Activated gamma-delta T cell (primary cell): ENCODE measurements around the gene NEFH.

Experiments
- DNase-seq: peaks from one replicate; lab custom pipeline; 2025; lab: John Stamatoyannopoulos, UW

The NEFH gene

DNA sequence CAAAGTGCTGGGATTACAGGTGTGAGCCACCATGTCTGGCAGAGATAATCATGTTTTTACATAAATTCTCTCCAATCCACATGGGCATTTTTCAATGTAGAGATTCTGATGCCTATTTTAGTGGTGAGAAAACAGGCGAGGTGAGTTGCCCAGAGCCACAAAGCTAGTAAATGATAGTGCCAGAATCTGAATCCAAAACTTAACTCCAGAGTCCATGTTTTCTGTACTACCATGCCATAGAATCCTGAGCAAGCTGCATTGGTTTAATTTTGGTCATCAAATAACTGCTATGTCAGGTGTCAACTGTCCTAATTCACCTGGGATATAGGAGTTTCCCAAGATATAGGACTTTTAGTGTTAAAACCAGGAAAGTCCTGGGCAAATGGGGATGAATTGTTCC lies 13.6 kb downstream of the NEFH start:
- DNase-seq: no peak

DNA sequence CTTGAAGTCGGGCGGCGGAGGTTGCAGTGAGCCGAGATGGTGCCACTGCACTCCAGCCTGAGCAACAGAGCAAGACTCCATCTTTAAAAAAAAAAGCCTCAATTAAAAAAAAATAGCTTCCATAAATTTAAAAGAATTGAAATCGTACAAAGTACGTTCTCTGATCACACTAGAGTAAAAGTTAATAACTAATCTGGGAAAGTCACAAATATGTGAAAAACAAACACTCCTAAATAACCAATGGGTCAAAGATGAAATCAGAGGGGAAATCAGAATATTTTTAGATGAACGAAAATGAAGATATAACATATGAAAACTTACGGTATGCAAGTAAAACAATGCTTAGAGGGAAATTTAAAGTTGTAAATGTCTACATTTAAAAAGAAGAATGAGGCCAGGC lies 19.8 kb downstream of the NEFH start:
- no peak for DNase-seq

DNA sequence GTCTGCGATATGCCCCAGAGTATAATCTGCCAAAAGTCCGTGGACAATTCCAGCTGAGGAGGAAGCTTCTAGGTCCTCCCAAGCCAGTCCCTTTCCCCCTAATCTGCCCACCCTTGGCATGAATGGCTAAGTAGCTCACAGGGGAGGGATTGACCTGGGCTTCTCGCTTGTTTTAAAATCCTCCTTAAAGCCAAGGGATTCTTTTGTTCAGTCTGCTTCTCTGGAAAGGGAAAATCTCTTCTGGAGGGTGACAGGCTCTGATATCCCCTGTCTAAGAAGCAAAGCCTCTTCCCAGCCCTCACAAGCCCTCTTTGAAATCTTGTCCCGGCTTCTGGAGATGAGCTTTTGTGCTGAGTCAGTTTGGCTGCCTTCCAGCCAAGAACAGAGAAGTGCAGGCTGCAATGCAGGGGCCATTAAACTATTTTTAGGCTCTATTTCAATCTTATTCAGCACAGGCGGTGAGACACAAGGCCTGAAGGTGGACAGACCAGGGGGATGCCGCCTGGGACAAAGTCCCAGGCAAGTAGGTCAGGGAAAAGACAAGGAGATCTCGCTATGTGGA lies 23.9 kb downstream of the NEFH start:
- no peak for DNase-seq

DNA sequence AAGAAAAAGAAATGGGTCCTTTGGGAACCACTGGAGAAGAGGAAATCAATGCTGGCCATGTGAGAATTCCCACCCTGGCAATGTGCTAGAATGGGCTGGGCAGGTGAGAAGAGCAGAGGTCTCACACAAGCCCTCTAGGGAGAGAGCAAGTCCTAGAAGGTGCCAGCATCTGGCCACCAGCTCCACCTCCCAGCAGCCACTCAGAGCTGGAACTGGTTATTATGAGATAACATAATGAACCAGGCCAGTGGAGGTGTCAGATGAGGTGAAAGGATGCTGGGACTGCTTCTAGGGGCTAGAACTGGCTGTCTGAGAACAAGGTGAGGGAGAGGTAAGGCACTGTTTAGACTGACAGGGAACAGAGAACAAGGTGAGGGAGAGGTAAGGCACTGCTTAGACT lies 29.3 kb downstream of the NEFH start:
- no peak for DNase-seq

DNA sequence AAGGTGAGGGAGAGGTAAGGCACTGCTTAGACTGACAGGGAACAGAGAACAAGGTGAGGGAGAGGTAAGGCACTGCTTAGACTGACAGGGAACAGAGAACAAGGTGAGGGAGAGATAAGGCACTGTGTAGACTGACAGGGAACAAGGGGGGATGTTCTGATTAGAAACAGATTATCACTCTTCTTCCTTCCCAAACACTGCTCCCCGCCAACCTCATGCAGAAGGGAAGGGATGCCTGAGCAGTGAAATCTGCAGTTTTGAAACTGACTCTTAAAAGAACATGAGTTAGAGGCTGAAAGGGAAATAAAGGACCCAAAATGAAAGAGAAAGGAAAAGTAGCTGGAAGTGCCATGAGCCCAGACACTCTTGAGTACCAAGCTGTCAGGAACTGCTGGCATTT lies 29.8 kb downstream of the NEFH start:
- DNase-seq: no peak

DNA sequence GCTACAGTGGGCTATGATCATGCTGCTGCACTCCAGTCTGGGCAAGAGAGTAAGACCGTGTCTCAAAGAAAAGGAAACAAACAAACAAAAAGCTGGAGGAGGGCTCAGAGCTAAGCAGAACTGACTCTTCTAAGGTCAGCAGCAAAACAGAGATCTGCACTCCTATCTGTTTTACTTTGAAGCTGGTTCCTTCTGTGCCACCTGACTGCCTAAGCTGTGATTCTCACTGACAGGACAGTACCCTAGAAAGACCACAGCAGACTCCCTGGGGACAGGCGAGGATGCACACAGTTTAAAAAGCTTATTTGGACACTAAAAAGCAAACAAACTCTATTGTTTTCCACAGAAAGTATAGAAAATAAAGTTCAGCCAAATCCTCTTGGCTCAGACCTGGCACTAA lies 30.5 kb downstream of the NEFH start:
- no peak for DNase-seq

DNA sequence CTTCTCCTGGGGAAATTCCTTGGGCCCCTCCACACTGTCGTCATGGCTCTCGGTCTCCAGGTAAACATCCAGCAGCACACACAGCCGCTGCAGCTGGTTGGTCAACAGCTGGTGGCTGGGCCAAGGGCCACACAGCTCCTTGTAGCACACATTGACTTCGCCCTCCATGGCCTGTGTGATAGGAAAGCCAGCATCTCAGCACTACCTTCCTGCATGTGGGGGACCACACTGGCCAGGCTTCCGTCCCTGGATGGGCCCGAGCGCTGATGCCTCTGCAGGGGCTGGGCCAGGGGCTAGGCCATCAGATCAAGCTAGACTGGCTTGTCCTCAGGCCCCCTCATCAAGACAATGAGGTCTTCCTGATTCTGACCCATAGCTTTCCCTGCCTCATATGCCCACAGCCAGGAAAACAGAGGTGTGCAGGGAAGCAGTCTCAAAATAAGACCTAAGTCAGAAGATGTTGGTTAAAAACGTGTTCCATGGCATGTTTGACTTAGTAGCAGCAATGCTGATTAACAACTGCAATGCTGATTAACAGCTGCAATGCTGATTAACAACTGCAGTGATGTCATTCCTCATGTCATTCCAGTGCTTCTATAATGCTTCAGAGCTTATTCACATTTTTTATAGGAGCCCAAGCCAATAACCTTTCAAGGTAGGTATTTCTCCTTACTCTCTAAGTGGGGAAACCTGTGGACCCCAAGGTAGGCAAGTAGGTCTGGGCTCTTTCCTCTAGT lies 31.3 kb downstream of the NEFH start:
- no peak for DNase-seq

DNA sequence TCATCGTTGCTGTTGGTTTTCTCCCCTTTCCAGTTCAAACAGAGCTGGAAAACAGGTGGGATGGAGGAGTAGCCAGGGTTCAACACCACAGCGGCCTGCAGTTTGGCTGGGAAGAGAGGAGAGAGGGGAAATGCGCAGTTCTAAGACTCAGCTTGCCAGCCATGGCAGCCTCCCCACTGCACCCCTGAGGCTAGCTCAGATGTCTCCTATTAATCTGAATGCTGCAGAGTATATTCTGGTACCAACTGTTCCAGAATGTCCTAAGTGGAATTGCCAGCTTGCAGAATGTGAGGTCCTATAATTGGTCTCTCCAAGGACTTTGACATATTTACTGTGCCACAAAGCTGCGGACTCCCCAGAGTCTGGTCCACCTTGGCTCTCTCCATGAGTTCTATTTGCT lies 32.0 kb downstream of the NEFH start:
- DNase-seq: no peak

DNA sequence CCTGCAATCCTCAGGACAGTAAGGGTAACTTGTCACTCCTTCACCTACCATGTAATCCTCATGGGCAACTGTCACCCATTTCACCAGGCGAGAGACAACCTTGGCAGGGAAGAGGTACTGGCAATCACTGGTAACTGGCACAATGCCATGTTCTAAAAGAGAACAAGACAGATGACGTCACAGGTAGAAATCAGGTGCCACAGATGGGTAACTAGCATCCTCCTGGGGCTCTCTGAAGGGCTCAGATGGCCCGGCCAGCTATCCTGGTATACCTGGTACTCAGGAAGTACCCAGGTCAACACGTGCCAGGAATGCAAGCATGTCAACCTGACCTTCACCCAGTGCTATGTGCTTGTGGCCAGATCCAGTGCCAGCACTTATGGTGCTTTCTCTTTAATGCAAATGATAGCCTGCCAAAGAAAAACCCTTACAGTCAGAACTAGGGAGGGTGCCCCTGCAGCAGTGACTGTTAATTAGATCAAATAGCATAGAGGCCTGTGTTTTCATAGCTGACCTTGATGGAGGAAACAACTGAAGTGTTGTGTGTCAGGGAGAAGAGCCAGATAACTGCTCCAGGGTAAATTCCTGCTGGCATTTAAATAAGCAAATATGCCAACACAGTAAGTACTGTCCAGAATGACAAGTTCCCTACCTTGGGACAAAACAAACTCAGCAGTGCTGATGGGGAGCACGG lies 37.3 kb downstream of the NEFH start:
- DNase-seq: no peak

DNA sequence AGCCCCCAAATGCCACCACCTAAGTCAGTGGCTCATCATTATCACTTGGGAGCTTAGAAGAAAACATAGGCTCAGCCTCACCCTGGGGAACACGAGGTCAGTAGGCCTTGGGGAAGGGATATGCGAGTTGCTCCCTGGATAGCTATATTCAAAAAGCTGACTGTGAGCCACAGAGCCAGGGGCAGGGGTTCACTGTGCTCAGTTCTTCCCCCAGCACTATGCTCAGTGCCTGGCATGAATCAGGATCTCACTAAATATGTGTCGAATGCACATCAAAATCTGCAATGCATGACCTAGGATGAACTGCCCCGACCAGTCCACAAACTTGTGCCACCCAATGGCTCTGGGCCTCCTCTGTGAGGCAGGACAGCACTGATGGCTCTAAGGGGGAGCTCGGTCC lies 38.4 kb downstream of the NEFH start:
- DNase-seq: no peak

DNA sequence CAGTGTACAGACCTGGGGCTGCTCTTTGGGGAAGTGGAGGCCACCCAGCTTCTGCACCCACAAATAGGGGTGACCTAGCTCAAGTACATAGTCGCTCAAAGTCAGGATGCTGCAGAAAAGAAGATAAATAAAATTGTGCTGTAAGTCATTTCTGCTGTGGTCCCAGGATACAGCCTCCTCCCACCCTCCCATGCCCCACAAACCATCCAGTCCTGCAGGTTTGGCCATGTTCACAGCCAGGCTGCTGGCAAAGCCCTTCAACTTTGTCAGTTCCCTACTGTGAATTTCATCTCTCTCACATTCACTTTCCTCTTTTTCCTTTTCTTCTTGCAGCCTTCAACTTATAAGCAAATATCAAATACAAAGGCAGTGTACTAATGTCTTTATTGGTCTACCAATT lies 40.0 kb downstream of the NEFH start:
- no peak for DNase-seq

DNA sequence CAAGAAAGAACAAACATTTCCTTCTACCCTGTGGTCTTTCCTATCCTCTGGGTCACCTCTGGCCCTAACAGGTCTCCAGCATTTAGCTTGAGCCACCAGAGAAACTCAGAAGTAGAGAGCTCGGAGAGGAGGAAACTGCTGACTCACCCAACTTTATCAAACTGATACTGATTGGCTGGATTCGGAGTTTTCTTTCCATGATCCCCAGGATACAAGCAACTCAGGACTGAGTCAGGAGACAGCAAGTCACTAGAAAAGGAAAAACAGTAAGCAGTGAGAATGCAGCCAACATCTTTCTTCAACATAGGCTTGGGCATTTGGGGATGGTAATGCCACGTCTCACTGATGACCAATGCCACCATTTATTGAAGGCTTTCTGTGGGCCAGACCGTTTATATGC lies 40.8 kb downstream of the NEFH start:
- DNase-seq: no peak

DNA sequence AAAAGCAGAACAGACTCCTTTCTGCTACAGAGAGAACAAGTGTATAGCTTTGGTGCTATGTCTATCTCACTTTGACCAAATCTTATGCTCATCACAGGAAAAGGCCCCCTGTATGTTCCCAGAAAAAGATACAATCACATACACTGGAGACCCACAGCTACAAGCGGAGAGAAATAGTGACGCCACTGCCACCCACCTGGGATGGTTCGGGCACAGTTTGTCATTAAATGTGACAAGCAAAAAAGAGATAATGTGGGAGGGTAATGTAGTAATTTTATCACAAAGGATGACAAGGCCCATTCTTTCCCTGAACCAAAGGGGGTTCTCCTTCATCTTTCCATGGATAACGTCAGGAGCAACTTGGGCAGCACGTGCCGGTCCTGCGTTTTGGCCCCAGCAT lies 41.5 kb downstream of the NEFH start:
- no peak for DNase-seq

DNA sequence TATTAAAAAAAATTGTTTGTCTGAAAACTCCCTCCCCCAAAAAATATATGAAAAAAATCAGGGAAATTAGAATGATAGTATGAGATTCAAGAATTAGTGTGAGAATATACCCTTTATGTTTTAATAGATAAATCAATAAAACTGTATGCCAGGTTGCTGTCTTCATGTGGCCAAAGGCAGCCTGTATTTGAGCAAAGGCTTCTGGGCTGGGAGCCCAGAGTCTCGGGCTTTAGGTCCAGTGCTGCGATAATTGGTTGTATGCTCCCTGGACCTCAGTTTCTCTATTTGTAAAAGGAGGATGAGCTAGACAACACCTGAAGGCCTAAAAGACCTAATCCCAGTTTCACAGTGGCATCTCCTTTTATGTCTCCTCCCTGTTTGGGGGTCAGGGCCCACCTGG lies 43.7 kb downstream of the NEFH start:
- no peak for DNase-seq

DNA sequence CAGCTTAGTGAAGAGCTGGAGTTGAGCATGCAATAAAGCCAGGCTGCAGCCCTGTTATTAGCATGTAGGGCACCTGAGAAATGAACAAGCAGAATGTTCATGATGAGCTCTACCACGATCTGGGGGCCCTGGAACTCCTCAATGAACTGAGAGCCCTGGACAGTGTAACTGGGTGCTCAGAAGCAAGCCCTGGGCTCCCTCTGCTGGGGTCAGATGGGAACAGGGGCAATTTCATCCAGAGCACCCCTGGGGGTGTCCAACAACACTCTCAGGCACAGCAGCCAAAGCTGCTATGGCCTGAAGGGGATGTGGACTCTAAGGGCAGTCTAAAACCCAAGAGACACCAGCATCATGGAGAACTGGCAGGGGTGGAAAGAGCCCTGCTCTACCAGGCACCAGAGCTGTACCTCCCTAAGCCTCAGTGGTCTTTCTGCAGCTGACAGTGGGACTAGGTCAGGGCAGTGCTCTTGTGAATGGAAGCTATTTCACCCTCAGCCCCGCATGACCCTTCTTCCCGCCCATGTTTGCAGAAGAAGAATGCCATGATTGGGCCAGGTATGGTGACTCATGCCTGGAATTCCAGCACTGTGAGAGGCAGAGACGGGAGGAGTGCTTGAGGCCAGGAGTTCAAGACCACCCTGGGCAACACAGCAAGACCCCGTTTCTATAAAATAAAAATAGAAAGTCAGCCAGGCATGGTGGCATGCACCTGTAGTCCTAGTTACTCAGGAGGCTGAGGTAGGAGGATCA lies 44.6 kb downstream of the NEFH start:
- no peak for DNase-seq

DNA sequence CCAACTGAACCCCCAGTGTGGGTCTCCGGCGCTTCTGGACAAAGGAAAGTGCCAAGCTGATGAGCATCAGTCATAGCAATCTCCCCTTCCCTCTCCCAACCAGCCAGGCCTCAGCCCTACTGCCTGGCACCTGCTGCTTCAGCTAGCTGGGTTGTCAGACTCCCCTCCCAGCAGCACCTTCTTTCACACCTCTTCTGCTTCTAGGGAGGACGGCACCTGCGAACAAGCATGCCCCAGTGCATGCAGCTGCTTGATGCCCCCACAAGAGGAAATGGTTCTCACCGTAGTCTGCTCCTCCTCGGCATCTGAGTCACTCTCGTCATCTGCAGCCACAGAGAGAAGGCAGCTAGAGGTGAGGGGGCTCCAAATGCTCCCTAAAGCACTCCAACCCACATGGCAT lies 48.1 kb downstream of the NEFH start:
- no peak for DNase-seq

DNA sequence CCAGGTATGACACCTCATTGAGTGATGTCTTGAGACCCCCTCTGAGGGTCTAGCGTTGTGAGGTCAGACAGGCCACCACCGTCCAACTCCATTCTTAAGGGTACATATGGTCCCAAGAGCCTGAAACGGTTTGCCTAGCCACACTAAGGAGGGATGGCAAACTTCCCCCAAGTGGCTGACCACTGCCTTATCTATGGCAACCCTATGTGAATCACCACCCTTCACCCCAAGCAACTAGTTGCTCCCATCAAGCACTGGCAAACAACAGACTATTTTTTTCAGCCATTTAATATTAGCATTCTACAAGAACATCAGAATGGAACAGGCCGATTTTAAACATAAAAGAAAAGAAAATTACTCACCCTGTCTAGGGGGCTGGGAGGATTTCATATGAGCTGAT lies 50.7 kb downstream of the NEFH start:
- no peak for DNase-seq

DNA sequence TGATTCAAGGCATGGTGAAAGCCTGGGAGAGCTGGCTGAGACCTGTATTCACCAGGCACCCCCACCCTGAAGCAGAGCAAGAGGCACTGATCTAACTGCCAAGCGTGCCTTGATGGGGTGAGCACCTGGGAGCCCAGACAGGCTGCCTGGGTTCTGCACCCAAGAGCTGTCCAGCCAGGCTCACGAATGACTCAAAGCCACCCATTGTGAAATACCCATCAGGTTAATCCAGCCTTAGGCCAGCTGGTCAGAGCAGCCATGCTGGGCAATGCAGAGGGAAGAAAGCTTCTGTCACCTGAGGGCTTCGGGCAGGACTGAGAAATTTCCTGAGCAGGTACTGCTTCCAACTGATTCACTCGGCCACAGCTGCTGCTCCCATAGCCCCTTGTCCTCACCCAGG lies 51.4 kb downstream of the NEFH start:
- DNase-seq: no peak

DNA sequence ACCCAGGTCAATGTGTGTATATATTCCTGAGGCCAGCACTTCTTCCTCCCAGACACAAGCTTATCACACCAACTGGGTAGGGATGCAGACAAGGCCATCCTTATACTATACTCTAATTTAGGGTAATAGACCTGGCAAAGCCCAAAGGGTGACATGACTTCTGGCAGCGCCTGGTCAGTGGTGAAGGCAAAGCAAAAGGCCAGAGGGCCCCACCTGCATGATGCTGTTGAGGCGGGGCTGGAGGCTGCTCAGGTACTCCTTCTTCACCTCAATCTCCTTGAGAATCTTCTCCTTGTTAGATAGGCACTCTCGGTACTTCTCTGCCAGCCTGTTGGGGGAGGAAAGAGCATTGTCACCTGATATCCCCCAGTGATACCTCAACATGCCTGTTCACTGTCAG lies 56.4 kb downstream of the NEFH start:
- no peak for DNase-seq

DNA sequence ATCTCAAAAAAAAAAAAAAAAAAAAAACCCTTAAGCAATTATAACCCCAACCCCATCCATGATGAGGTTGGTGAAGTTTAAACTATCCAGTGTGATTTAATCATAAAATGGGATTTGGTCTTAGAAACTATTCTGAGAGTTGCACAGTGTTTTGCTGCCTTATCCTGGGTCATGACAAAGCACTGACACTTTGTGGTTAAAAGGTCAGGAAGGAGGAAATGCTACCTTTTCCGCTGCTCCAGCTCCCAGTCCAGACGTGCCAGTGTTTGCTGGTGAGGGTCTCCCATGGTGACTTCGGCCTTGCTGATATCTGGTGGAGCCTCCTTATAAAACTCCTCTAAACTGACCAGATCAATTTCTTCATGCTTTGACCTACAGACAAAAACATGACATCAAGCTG lies 59.1 kb downstream of the NEFH start:
- no peak for DNase-seq
